OCI-M1 (cell line): Measurements from ENCODE around the gene FCAR.
"Not testable (repeated sequence)": the region's sequence is repeated elsewhere in the genome, so short reads cannot be mapped to it uniquely, and the experiment has no call there.

ENCODE experiments used
- DNase-seq: peaks from one replicate; lab custom pipeline; 2025; lab: John Stamatoyannopoulos, UW

FCAR gene

DNA sequence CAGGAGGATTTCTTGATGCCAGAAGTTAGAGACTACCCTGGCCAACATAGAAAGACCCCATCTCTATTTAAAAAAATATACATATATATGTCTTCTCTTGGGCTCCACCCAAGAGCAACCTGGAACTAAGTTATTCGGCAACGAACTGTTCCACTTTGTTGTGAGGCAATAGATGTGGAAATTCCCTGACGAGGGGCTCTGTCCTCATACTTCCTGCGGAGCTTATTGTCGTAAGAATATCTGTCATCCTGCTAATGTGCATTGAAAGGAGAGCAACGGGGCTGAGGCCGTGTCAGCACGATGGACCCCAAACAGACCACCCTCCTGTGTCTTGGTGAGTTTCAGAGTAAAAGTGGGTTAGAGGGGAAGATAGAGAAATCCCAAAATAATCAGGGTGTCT lies at the start of gene FCAR:
Gene FCAR, plus strand, starts transcription at position 246 of the 400 bp plus-strand sequence. Its CDS starts 55 bp downstream, at position 301.
- DNase-seq: no peak

DNA sequence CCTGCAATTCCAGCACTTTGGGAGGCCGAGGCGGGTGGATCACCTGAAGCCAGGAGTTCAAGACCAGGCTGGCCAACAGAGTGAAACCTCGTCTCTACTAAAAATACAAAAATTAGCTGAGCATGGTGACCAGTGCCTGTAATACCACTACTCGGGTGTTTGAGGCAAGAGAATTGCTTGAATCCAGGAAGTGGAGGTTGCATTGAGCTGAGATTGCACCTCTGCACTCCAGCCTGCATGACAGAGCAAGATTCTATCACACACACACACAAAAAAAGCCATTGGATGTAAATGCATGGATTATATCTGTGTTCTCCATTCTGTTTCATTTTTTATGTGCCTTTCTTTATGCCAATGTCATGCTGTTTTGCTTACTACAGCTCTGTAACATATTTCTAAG lies 49.6 kb upstream of the FCAR start:
- DNase-seq: not testable (repeated sequence)

DNA sequence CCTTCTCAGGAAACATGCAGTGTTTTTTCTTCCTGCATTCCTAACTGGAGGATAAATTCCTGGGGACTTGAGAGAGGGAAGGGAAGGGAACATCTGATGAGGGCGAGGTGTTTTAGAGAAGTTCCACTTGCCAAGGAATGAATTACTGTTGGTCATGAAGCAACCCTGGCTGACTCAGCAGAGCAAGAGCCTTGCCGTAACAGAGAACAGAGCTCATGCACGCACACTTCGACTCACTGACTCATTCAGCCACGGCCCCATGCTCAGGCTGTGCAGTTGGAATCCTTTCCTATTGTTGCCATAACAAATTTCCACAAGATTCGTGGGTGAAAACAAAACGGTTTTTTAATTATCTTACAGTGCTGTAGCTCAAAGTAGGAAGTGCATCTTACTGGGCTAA lies 48.7 kb upstream of the FCAR start:
- DNase-seq: not testable (repeated sequence)

DNA sequence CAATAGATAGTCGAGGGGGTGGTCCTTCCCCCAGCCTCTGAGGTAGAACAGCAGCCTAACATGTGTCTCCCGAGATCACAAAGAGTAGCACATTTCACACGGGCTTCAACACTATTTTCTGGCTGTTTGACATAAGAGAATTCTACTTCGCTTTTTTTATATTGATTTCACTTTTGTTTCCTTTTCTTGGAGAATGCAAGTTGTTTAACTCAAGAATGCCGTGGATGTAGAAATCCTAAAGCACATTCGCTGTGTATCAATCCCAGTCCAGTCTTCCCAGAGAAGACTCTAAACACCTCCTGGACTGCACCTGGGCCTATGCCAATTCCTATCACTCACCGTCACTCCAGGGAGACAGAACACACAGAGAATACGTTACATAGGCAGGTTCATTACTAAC lies 46.0 kb upstream of the FCAR start:
- DNase-seq: not testable (repeated sequence)

DNA sequence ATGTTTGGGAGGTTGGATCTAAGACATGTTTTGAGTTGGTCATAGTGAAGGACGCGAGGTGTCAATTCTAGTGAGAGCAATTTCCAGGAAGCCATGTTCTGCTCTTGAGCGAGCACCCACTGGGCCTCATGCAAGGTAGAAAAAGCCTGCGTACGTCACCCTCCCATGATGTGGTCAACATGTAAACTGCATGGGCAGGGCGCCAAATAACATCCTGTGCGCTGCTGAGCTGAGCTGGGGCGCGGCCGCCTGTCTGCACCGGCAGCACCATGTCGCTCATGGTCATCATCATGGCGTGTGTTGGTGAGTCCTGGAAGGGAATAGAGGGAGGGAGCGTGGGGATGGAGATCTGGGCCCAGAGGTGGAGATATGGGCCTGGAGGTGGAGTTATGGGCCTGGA lies 41.5 kb upstream of the FCAR start, which contains the start of gene KIR2DS4:
Gene KIR2DS4, plus strand, starts transcription at position 181 of the 400 bp plus-strand sequence.
- DNase-seq: not testable (repeated sequence)

DNA sequence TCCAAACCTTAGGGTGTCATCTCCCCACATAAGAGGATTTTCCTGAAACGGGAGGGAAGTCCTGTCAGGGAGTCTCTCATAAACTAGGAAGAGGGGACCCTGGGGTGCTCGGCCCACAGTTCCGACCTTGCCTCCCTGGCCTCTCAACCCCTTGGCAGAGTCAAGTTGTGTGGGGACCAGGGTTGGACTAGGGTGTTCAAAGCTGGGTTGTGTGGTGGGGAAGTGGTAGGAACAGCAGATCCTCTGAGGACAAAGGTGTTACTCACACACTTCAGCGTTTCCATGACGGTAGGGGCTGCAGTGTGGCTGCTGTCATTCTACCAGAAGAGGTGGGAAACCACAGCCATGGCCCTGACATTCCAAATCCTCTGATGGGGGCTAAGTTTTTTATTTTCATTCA lies 38.9 kb upstream of the FCAR start:
- not testable (repeated sequence) for DNase-seq

DNA sequence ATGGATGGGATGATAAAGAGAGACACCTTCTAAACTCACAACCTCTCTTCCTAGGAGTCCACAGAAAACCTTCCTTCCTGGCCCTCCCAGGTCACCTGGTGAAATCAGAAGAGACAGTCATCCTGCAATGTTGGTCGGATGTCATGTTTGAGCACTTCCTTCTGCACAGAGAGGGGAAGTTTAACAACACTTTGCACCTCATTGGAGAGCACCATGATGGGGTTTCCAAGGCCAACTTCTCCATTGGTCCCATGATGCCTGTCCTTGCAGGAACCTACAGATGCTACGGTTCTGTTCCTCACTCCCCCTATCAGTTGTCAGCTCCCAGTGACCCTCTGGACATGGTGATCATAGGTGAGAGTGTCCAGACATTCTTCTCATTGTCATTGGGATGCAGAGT lies 36.5 kb upstream of the FCAR start:
- DNase-seq: not testable (repeated sequence)

DNA sequence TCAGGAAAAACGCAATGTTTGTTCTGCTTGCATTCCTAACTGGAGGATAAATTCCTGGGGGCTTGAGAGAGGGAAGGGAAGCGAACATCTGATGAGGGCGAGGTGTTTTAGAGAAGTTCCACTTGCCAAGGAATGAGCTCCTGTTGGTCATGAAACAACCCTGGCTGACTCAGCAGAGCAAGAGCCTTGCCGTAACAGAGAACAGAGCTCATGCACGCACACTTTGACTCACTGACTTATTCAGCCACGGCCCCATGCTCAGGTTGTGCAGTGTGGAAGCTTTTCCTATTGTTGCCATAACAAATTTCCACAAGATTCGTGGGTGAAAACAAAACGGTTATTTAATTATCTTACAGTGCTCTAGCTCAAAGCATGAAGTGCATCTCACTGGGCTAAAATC lies 30.9 kb upstream of the FCAR start:
- DNase-seq: not testable (repeated sequence)

DNA sequence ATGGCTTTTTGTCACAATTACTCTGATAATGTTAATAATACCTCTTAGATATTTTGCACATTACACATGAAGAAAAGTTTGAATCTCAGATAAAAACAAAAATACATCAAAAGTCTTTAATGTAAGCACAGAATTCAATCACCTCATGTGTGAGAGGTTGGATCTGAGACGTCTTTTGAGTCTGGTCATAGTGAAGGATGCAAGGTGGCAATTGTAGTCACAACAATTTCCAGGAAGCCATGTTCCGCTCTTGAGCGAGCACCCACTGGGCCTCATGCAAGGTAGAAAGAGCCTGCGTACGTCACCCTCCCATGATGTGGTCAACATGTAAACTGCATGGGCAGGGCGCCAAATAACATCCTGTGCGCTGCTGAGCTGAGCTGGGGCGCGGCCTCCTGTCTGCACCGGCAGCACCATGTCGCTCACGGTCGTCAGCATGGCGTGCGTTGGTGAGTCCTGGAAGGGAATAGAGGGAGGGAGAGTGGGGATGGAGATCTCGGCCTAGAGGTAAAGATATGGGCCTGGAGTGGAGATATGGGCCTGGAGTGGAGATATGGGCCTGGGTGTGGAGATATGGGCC lies 23.9 kb upstream of the FCAR start, which contains the start of gene KIR3DL2:
Gene KIR3DL2, plus strand, starts transcription at position 383 of the 580 bp plus-strand sequence. Its CDS starts 33 bp downstream, at position 416.
- DNase-seq: not testable (repeated sequence)

DNA sequence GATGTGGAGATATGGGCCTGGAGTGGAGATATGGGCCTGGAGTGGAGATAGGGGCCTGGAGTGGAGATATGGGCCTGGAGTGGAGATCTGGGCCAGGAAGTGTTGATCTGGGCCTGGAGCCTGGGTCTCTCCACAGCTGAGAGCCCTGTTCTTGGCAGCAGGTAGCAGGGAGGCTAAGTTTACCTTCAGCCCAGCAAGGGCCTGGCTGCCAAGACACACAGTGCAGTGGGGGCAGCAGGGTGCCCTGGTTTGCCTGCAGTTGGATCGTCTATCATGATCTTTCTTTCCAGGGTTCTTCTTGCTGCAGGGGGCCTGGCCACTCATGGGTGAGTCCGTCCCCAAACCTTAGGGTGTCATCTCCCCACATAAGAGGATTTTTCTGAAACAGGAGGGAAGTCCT lies 23.1 kb upstream of the FCAR start:
- no peak for DNase-seq

DNA sequence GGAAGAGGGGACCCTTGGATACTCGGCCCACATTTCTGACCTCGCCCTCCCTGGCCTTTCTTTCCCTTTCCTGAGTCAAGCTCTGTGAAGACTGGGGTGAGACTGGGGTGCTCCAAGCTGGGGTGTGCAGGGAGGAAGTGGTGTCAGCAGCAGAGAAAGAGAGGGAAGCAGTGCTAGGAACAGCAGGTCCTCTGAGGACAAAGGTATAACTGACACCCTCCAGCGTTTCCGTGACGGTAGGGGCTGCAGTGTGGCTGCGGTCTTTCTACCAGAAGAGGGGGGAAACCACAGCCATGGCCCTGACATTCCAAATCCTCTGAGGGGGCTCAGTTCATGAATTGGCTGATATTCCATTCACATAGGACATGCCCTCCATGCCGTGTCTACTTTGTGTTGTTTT lies 22.7 kb upstream of the FCAR start:
- DNase-seq: no peak

DNA sequence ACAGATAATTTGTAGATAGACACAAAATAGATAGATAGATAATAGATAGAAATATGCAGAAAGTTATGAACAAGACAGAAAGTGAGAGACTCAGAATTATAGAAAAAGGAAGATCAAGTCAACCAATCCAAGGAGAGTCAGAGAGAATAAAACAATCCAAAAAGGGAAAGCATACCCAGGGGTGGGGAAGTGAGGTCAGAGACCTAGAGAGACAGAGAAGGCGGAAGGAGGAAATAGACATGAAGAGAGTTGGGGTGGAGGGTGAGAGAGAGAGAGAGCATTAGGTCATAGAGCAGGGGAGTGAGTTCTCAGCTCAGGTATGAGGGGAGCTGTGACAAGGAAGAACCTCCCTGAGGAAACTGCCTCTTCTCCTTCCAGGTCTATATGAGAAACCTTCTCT lies 18.8 kb upstream of the FCAR start:
- DNase-seq: not testable (repeated sequence)

DNA sequence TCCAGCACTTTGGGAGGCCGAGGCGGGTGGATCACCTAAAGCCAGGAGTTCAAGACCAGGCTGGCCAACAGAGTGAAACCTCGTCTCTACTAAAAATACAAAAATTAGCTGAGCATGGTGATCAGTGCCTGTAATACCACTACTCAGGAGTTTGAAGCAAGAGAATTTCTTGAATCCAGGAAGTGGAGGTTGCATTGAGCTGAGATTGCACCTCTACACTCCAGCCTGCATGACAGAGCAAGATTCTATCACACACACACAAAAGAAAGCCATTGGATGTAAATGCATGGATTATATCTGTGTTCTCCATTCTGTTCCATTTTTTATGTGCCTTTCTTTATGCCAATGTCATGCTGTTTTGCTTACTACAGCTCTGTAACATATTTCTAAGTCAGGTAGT lies 15.6 kb upstream of the FCAR start:
- not testable (repeated sequence) for DNase-seq

DNA sequence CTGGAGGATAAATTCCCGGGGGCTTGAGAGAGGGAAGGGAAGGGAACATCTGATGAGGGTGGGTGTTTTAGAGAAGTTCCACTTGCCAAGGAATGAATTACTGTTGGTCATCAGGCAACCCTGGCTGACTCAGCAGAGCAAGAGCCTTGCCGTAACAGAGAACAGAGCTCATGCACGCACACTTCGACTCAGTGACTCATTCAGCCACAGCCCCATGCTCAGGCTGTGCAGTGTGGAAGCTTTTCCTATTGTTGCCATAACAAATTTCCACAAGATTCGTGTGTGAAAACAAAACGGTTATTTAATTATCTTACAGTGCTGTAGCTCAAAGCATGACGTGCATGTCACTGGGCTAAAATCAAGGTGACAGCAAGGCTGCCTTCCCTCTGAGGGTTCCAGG lies 14.6 kb upstream of the FCAR start:
- DNase-seq: peak; percentile 21

DNA sequence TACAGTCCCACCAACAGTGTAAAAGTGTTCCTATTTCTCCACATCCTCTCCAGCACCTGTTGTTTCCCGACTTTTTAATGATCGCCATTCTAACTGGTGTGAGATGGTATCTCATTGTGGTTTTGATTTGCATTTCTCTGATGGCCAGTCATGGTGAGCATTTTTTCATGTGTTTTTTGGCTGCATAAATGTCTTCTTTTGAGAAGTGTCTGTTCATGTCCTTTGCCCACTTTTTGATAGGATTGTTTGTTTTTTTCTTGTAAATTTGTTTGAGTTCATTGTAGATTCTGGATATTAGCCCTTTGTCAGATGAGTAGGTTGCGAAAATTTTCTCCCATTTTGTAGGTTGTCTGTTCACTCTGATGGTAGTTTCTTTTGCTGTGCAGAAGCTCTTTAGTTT lies 10.6 kb upstream of the FCAR start:
- DNase-seq: not testable (repeated sequence)

DNA sequence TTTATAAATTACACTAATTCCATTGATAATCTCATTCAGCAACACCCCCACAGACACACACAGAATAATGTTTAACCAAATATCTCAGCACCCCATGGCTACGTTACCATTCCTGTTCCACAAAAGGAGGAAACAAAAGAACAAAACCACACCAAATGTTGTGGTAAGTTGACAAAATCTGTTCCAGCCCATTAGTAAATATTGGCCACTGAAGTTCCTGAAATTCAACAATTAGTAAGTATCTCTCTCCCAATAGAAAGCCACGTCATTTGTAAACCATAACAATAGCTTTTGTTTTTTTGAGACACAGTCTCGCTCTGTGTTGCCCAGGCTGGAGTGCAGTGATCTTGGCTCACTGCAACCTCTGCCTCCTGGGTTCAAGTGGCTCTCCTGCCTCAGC lies 2.3 kb upstream of the FCAR start:
- DNase-seq: no peak

DNA sequence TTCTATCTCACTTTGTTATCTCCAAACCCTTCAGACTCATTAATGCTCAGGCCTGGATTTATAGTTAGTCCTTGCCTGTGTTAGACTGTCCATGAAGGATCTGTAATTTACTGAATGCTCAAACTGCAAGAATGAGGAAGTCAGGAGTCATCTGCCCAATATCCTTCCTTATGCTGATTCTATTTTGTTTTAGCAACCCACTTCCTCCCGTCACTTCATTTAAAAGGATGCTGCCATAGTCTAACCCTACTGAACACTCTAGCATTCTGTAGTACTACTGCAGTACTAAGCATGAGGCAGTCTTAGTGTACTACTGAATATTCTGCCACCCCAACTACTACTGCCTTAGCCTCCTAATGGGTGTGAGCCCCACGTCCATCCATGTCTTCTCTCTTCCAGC lies 1.5 kb downstream of the FCAR start:
- DNase-seq: peak; percentile 12

DNA sequence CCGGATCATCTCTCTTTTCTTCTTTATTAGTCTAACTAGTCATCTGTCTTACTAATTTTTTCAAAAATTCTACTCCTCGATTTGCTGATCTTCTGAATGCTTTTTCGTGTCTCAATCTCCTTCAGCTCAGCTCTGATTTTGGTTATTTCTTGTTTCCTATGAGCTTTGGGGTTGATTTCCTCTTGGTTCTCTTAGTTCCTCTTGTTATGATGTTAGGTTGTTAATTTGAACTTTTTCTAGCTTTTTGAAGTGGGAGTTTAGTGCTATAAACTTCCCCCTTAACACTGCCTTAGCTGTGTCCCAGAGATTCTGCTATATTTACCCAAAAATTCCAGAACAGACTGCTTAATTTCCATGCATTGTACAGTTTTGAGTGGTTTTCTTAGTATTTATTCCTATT lies 3.4 kb downstream of the FCAR start:
- no peak for DNase-seq

DNA sequence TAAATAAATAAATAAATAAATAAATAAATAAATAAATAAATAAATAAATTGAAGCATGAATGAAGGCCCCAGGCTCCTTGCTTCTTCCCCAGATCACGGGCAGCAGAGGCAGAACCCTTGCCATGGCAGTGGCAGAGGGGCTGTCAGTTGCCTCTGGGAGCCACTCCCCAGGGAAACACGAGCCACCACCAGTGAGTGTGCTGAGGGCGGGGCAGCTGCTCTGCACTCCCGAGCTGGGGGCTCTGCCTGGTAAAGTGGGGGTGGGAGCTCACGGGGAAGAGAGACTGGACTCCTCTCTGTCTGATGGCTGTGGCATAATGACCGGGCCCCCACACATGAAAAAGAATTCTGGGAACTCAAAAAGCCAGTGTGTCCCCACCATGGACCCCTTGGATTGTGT lies 7.8 kb downstream of the FCAR start:
- DNase-seq: no peak

DNA sequence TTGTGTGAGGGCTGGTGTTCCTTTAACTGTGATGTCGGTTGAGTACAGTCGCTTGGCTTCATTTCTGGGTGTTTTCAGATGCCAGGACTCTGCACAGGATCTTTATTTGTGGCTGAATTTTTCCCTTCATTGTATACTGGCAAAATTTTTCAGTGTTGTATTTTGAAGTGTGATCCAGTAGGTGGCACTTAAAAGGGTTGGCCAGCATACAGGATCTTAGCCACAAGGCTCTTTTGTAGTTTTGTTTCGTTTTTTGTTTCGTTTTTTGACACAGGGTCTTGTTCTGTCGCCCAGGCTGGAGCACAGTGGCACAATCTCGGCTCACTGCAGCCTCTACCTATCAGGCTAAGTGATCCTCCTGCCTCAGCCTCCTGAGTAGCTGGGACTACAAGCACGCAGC lies 8.7 kb downstream of the FCAR start:
- peak; percentile 68 for DNase-seq

DNA sequence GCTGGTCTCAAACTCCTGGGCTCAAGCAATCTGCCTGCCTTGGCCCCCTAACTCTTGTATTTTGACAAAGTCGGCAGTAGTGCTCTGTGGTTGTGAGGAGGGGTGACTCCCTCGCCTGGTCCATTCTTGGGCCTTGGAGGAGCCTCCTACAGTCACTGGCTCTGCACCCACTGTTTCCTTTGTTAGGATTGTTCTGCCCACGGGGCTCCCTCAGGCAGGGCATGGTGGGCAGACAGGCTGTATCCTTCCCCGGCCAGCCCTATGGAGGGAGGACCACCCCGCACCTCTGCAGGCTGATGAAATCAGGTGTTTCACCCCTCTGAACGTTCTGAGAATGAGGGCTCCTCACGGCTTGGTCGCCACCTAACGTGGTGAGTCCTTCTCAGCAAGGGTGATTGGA lies 9.2 kb downstream of the FCAR start:
- DNase-seq: no peak

DNA sequence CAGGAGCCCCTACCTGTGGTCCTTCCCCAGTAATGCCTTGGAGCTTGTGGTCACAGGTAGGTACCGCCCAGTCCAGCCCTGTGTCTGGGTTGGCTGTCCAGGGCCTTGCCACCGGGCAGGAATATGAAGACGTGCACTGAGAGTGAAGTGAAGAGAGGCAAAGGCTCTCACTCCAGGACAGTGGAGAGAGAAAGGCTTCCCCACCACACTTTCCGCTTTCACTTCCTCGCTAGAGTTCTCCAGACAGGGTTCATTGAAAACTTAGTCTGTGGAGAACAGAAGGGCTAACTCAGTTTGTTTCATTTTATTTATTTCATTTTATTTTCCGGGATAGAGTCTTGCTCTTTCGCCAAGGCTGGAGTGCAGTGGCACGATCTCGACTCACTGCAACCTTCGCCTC lies 14.2 kb downstream of the FCAR start:
- DNase-seq: no peak

DNA sequence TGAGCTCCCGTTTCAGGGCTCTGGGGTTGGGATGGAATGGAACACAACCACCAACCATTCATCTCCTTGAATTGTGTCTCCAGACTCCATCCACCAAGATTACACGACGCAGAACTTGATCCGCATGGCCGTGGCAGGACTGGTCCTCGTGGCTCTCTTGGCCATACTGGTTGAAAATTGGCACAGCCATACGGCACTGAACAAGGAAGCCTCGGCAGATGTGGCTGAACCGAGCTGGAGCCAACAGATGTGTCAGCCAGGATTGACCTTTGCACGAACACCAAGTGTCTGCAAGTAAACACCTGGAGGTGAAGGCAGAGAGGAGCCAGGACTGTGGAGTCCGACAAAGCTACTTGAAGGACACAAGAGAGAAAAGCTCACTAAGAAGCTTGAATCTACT lies 15.5 kb downstream of the FCAR start:
- no peak for DNase-seq

DNA sequence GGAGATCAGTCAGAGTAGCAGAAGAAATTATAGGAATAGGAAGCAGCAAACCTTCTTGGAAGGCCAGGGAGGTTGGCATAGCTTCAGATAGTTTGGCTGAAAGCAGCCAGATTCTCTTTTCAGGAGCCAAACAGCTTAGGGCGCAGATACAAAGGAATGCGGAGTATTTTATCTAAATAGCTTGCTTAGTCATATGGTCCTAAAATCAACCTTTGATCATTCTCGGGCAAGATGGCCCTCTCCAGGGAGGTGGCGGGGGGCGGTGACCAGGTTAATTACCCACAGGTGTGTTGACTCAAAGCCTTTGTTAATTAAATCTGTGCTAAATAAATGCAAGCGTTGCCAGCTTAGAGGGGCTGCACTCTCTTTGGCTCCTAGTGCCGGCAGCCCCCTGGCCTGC lies 19.4 kb downstream of the FCAR start:
- DNase-seq: no peak
